LNCaP clone FGC (cell line): ENCODE data around the gene KIR3DL3.
"Not testable (repeated sequence)": the region's sequence is repeated elsewhere in the genome, so short reads cannot be mapped to it uniquely, and the experiment has no call there.

Source experiments
- DNase-seq: peaks from one replicate; pipeline ENCODE4 v3.0.0-alpha.2; 2011; ENCODE audit warnings: low read depth
- H3K4me3 ChIP-seq: 2 replicates; pipeline ENCODE4 v1.5.1; 2011; ENCODE audit warnings: mild to moderate bottlenecking, low read depth, low read length, control low read depth
- TF ChIP-seq, protein P1 (sequence below): IDR thresholded peaks from 2 replicates; pipeline ENCODE4 v1.5.1; 2012; ENCODE audit warnings: mild to moderate bottlenecking; ENCODE audit not compliant: control insufficient read depth, insufficient read depth; ENCODE audit errors: extremely low read depth

The KIR3DL3 gene

DNA sequence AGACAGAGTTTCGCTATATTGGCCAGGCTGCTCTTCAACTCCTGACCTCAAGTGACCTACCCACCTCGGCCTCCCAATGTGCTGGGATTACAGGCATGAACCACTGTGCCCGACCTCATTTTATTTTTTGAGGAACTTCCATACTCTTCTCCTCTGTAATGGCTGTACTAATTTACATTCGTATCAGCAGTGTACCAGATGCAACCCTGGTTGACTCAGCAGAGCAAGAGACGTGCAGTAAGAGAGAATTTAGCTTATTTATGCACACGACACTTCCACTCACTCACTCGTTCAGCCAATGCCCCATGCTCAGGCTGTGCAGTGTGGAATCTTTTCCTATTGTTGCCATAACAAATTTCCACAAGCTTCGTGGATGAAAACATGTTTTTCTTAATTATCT, 6.9 kb downstream of the KIR3DL3 start:
- DNase-seq = no peak
- TF ChIP-seq, protein P1, sequence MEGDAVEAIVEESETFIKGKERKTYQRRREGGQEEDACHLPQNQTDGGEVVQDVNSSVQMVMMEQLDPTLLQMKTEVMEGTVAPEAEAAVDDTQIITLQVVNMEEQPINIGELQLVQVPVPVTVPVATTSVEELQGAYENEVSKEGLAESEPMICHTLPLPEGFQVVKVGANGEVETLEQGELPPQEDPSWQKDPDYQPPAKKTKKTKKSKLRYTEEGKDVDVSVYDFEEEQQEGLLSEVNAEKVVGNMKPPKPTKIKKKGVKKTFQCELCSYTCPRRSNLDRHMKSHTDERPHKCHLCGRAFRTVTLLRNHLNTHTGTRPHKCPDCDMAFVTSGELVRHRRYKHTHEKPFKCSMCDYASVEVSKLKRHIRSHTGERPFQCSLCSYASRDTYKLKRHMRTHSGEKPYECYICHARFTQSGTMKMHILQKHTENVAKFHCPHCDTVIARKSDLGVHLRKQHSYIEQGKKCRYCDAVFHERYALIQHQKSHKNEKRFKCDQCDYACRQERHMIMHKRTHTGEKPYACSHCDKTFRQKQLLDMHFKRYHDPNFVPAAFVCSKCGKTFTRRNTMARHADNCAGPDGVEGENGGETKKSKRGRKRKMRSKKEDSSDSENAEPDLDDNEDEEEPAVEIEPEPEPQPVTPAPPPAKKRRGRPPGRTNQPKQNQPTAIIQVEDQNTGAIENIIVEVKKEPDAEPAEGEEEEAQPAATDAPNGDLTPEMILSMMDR = no peak
- H3K4me3 ChIP-seq = no peak overlapping the region

DNA sequence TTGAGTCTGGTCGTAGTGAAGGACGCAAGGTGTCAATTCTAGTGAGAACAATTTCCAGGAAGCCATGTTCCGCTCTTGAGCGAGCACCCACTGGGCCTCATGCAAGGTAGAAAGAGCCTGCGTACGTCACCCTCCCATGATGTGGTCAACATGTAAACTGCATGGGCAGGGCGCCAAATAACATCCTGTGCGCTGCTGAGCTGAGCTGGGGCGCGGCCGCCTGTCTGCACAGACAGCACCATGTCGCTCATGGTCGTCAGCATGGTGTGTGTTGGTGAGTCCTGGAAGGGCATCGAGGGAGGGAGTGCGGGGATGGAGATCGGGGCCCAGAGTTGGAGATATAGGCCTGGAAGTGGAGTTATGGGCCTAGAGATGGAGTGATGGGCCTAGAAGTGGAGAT, 14.1 kb downstream of the KIR3DL3 start, which contains the start of gene KIR2DL3:
Gene KIR2DL3 (plus strand): TSS at position 208 of the 400 bp plus-strand sequence. CDS start 33 bp downstream, at position 241.
- not testable (repeated sequence) for DNase-seq

DNA sequence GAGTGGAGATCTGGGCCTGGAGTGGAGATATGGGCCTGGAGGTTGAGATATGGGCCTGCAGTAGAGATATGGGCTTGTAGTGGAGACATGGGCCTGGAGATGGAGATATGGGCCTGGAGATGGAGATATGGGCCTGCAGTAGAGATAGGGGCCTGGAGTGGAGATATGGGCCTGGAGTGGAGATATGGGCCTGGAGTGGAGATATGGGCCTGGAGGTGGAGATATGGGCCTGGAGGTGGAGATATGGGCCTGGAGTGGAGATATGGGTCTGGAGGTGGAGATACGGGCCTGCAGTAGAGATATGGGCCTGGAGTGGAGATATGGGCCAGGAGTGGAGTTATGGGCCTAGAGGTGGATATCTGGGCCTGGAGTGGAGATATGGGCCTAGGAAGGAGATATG, 14.5 kb downstream of the KIR3DL3 start:
- no peak overlapping the region for H3K4me3 ChIP-seq
- DNase-seq = no peak
- TF ChIP-seq, protein P1 = no peak

More for the DNA sequence above, 14.1 kb downstream of the KIR3DL3 start, which contains the start of gene KIR2DL3:
- H3K4me3 ChIP-seq = not testable (repeated sequence)

DNA sequence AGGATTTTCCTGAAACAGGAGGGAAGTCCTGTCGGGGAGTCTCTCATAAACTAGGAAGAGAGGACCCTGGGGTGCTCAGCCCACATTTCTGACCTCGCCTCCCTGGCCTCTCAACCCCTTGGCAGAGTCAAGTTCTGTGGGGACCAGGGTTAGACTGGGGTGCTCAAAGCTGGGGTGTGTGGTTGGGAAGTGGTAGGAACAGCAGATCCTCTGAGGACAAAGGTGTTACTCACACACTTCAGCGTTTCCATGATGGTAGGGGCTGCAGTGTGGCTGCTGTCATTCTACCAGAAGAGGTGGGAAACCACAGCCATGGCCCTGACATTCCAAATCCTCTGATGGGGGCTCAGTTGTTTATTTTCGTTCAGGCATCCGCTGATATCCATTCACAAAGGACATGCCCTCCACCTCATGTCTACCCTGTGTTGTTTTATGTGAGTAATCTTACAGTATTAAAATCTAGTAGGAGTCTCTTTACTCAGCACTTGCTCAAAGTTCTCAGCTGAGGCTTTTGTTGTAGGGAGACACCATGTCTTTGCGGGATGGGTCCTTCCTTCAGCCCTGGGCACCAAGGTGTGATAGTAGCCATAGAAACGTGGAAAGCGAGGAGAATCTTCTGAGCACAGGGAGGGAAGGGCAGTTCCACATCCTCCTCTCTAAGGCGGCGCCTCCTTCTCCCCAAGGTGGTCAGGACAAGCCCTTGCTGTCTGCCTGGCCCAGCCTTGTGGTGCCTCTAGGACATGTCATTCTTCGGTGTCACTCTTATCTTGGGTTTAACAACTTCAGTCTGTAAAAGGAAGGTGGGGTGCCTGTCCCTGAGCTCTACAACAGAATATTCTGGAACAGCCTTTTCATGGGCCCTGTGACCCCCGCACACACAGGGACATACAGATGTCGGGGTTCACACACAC, 15.6 kb downstream of the KIR3DL3 start:
- no peak for DNase-seq
- H3K4me3 ChIP-seq = no peak overlapping the region
- TF ChIP-seq, protein P1 = no peak

DNA sequence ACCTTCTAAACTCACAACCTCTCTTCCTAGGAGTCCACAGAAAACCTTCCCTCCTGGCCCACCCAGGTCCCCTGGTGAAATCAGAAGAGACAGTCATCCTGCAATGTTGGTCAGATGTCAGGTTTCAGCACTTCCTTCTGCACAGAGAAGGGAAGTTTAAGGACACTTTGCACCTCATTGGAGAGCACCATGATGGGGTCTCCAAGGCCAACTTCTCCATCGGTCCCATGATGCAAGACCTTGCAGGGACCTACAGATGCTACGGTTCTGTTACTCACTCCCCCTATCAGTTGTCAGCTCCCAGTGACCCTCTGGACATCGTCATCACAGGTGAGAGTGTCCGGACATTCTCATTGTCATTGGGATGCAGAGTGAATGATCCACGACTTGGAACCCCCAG, 17.7 kb downstream of the KIR3DL3 start:
- DNase-seq, H3K4me3 ChIP-seq: not testable (repeated sequence)

DNA sequence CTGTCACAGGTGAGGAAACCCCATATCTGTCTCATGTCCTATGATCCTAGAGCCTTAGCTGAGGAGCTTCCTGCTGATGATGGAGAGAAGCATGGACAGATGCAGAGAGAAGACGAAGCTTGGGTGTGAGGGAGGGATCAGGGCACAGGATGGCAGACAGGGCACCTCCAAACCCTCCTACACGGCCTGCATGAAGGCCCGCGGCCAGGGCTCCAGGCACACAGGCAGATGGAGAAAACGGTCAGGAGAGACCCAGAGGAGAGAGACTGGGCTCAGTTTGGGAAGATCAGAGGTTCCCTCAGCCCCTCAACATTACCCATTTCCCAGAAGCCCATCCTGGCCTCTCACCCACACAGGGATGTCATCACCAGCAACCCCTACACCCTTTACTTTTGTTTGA, 19.8 kb downstream of the KIR3DL3 start:
- DNase-seq = not testable (repeated sequence)

DNA sequence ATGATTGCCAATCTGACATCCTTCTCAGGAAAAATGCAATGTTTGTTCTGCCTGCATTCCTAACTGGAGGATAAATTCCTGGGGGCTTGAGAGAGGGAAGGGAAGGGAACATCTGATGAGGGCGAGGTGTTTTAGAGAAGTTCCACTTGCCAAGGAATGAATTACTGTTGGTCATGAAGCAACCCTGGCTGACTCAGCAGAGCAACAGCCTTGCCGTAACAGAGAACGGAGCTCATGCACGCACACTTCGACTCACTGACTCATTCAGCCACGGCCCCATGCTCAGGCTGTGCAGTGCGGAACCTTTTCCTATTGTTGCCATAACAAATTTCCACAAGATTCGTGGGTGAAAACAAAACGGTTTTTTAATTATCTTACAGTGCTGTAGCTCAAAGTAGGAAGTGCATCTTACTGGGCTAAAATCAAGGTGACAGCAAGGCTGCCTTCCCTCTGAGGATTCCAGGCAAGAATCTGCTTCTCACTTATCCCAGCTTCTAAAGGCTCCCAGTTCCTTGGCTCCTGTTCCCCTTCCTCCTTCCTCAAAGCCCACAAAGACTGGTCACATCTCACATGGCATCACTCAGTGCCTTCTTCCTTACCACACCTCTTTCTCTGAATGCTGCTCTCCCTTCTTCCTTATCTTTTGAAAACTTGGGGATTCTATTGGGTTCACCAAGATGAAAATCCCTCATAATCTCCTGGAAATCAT, 23.5 kb downstream of the KIR3DL3 start:
- DNase-seq, H3K4me3 ChIP-seq: not testable (repeated sequence)

More for the DNA sequence above, 19.8 kb downstream of the KIR3DL3 start:
- not testable (repeated sequence) for H3K4me3 ChIP-seq

DNA sequence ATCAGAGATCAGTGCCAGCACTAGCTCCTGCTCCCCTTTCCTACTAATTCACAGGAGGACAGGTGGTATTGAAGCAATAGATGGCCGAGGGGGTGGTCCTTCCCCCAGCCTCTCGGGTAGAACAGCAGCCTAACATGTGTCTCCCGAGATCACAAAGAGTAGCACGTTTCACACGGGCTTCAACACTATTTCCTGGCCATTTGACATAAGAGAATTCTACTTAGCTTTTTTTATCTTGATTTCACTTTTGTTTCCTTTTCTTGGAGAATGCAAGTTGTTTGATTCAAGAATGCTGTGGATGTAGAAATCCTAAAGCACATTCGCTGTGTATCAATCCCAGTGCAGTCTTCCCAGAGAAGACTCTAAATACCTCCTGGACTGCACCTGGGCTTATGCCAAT, 26.0 kb downstream of the KIR3DL3 start:
- not testable (repeated sequence) for H3K4me3 ChIP-seq, DNase-seq

DNA sequence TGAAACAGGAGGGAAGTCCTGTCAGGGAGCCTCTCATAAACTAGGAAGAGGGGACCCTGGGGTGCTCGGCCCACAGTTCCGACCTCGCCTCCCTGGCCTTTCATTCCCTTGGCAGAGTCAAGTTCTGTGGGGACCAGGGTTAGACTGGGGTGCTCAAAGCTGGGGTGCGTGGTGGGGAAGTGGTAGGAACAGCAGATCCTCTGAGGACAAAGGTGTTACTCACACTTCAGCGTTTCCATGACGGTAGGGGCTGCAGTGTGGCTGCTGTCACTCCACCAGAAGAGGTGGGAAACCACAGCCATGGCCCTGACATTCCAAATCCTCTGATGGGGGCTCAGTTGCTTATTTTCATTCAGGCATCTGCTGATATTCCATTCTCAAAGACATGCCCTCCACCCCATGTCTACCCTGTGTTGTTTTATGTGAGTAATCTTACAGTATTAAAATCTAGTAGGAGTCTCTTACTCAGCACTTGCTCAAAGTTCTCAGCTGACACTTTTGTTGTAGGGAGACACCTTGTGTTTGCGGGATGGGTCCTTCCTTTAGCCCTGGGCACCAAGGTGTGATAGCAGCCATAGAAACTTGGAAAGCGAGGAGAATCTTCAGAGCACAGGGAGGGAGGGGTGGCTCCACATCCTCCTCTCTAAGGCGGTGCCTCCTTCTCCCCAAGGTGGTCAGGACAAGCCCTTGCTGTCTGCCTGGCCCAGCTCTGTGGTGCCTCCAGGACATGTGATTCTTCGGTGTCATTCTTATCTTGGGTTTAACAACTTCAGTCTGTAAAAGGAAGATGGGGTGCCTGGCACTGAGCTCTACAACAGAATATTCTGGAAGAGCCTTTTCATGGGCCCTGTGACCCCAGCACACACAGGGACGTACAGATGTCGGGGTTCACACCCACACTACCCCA, 32.2 kb downstream of the KIR3DL3 start:
- not testable (repeated sequence) for DNase-seq, H3K4me3 ChIP-seq

DNA sequence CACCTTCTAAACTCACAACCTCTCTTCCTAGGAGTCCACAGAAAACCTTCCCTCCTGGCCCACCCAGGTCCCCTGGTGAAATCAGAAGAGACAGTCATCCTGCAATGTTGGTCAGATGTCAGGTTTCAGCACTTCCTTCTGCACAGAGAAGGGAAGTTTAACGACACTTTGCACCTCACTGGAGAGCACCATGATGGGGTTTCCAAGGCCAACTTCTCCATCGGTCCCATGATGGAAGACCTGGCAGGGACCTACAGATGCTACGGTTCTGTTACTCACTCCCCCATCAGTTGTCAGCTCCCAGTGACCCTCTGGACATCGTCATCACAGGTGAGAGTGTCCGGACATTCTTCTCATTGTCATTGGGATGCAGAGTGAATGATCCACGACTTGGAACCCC, 34.3 kb downstream of the KIR3DL3 start:
- not testable (repeated sequence) for H3K4me3 ChIP-seq, DNase-seq

DNA sequence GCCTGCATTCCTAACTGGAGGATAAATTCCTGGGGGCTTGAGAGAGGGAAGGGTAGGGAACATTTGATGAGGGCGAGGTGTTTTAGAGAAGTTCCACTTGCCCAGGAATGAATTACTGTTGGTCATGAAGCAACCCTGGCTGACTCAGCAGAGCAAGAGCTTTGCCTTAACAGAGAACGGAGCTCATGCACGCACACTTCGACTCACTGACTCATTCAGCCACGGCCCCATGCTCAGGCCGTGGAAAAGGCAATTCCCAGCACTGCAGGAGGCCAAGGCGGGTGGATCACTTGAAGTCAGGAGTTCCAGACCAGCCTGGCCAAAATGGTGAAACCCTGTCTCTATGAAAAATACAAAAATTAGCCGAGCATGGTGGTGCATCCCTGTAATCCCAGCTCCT, 40.0 kb downstream of the KIR3DL3 start:
- not testable (repeated sequence) for DNase-seq, H3K4me3 ChIP-seq

DNA sequence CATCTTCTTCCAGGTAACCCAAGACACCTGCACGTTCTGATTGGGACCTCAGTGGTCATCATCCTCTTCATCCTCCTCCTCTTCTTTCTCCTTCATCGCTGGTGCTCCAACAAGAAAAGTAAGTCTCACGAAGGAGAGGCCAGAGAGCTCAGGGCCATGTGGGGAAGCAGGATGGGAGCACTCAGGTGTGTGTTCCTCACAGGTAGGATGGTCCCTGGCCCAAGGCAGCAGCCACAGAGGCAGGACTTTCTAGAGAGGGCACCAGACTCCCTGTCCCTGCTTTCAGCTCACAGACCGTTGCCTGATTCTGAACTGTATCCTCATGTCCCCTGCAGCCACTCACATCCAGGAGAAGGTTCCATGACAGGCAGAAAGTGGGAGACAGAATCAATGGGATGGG, 42.2 kb downstream of the KIR3DL3 start:
- not testable (repeated sequence) for H3K4me3 ChIP-seq, DNase-seq

DNA sequence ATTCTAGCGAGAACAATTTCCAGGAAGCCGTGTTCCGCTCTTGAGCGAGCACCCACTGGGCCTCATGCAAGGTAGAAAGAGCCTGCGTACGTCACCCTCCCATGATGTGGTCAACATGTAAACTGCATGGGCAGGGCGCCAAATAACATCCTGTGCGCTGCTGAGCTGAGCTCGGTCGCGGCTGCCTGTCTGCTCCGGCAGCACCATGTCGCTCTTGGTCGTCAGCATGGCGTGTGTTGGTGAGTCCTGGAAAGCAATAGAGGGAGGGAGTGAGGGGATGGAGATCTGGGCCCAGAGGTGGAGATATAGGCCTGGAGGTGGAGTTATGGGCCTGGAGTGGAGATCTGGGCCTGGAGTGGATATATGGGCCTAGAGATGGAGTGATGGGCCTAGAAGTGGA, 45.4 kb downstream of the KIR3DL3 start, which contains the start of gene KIR2DL1:
Gene KIR2DL1 (plus strand): TSS at position 148 of the 400 bp plus-strand sequence. CDS start 58 bp downstream, at position 206.
- not testable (repeated sequence) for H3K4me3 ChIP-seq

DNA sequence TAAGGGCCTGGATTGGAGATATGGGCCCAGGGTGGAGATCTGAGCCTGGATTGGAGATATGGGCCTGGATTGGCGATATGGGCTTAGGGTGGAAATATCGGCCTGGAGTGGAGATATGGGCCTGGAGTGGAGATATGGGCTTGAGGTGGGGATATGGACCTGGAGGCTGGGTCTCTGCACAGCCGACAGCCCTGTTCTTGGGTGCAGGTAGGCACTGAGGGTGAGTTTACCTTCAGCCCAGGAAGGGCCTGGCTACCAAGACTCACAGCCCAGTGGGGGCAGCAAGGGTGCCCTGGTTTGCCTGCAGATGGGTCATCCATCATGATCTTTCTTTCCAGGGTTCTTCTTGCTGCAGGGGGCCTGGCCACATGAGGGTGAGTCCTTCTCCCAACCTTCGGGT, 46.3 kb downstream of the KIR3DL3 start:
- H3K4me3 ChIP-seq, DNase-seq: not testable (repeated sequence)

More for the DNA sequence above, 45.4 kb downstream of the KIR3DL3 start, which contains the start of gene KIR2DL1:
- not testable (repeated sequence) for DNase-seq
